AG09309 (cell line): Measurements from ENCODE around the gene LRCOL1.

Experiments
- DNase-seq: peaks from one replicate; pipeline ENCODE4 v3.0.0-alpha.2; 2010; ENCODE audit warnings: low read depth
- H3K4me3 ChIP-seq: 2 replicates; pipeline ENCODE4 v1.5.1; 2011; ENCODE audit warnings: mild to moderate bottlenecking, low read depth, low read length, moderate library complexity; ENCODE audit not compliant: control insufficient read depth
- TF ChIP-seq, protein P1 (sequence below): IDR thresholded peaks from 2 replicates; pipeline ENCODE4 v1.5.1; 2011; ENCODE audit warnings: mild to moderate bottlenecking, low read depth, low read length, inconsistent platforms; ENCODE audit not compliant: insufficient read depth, control insufficient read depth; ENCODE audit errors: missing control alignments

Gene LRCOL1

DNA sequence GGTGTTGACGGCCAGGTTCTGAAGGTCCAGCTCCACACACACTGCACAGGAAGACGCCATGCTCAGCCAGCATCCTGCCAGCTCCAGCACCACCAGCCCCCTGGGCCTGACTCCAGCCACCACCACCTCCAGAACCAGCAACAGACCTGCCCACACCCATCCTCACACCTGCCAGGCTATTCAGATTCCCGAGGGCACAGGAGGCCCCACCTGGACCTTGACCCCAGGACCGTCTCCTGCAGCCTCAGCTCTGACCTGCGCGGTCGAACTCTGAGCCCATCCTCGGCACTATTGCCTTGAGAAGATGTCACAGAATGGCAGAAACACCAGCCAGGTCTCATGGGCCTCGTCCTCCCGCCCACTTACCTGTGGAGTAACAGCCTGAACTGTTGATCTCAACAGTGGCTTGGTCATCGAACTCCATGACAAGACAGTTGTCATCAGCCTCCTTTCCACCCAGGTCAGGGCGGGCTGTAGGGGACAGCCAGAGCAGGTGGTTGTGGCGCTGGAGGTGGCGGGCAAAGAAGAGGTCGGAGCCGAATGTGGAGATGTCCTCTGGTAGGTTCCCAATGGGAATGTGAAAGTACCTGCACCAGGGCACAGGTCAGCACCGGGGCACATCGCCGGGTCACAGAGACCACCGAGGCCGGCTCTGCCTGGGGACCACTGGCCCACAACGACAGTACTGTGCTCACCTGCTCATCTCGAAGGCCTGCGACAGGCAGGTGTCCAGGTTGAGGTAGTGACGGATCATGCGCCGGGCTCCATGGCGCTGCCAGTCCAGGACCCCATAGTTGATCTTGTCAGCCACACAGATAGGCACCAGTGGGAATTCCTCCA, 31.6 kb upstream of the LRCOL1 start:
- no peak overlapping the region for H3K4me3 ChIP-seq
- DNase-seq: no peak
- TF ChIP-seq, protein P1, sequence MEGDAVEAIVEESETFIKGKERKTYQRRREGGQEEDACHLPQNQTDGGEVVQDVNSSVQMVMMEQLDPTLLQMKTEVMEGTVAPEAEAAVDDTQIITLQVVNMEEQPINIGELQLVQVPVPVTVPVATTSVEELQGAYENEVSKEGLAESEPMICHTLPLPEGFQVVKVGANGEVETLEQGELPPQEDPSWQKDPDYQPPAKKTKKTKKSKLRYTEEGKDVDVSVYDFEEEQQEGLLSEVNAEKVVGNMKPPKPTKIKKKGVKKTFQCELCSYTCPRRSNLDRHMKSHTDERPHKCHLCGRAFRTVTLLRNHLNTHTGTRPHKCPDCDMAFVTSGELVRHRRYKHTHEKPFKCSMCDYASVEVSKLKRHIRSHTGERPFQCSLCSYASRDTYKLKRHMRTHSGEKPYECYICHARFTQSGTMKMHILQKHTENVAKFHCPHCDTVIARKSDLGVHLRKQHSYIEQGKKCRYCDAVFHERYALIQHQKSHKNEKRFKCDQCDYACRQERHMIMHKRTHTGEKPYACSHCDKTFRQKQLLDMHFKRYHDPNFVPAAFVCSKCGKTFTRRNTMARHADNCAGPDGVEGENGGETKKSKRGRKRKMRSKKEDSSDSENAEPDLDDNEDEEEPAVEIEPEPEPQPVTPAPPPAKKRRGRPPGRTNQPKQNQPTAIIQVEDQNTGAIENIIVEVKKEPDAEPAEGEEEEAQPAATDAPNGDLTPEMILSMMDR: no peak

DNA sequence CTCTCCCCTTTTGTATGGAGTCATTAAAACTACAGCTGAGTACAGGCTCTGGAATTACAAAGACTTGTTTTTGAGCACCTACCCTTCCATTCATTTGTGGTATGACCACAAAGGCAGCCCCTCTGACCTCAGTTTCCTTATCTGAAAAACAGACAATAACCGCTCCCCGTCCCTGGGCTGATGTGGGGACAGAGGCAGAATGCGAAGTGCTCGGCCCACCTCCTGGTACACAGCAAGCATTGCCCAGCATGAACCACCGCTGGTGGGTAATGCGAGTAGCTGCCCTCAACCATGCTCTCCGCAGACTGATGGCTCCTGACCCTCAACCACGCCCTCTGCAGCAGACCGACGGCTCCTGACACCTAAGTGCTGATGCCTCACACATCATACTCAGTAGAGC, 30.6 kb upstream of the LRCOL1 start:
- DNase-seq: no peak
- no peak overlapping the region for H3K4me3 ChIP-seq
- TF ChIP-seq, protein P1: no peak

DNA sequence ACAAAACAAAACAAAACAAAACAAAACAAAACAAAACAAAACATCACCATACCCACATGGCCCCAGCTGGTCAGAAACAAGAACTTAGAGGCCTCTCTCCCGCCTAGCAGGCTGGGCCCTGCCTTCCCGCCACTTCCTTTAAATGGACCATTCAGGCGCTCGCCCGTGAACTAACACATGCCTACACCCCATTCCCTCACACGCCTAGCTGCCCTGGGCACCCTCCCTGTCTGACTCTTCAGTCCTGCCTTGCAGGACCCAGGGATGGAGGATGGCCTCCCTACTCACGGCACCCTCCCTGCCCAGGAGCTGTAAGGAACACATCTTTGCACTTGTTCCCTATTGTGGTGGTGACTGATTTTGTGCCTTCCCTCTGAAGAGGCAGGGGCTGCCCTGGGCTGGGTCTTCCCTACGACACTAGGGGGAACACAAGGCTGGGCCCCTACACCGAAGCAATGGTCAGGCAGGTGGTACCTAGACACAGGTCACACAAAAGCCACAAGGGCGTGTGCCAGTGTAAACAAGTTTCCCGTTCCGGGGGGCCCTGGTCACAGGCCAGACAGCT, 29.7 kb upstream of the LRCOL1 start:
- TF ChIP-seq, protein P1: no peak
- no peak overlapping the region for H3K4me3 ChIP-seq
- DNase-seq: no peak

DNA sequence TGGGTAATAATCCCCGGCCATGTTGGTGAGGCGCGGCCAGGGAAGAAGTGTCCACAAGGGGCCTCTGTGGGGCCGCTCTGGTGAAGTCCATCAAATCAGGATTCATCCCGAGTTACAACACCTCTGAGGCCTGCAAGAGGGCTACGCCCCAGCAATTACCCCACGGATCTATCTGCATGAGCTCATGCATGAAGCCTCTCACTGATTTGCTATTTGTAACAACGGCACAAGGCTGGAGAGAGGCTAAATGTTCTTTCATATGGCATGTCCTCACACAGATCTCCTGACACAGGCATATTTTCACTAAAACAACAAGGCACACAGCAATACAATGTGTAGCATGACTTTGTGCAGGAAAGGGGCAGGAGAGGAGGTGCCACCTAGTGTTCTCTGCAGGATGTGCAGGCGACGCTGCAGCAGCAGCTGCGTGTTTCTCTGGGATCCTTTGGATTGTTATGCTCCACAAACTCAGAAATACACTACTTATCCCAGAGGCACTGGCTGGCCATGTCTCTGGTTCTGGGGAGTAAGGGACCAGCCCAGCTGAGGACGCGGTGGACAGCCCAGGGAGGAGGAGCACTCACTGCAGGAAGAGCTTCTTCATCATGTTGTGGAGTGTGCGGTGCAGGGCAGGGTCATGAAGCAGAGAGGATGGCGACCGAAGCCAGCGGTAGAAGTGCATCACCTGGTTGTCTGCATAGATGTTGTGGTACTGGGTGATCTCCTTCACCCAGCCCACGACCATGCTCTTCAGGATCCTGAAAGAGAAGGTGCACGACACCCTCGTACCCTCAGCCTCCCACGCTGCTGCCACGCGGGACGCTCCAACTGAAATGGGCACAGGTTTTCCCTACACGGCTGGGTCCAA, 28.4 kb upstream of the LRCOL1 start:
- TF ChIP-seq, protein P1: peak; percentile 88
- DNase-seq: peak; percentile 28
- H3K4me3 ChIP-seq: no peak overlapping the region

DNA sequence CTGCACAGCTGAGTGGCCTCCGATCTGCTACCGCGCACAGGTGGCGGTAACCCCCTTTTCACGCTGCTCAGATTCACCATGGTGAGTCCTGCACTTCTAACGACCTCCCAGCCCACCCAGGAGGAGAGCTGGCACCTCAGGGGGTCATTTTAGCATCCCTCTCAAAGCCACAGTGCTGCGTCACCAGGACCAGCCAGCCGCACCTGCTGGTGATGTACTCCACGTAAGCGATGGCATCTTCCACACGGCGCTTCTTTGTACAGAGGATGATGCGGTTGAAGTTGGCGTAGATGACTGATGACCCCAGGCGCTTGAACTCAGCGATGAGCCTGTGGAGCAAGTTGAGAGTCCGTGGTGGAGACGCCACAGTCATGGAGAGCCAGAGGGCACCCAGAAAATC, 27.4 kb upstream of the LRCOL1 start:
- H3K4me3 ChIP-seq: no peak overlapping the region
- TF ChIP-seq, protein P1: no peak
- DNase-seq: no peak

DNA sequence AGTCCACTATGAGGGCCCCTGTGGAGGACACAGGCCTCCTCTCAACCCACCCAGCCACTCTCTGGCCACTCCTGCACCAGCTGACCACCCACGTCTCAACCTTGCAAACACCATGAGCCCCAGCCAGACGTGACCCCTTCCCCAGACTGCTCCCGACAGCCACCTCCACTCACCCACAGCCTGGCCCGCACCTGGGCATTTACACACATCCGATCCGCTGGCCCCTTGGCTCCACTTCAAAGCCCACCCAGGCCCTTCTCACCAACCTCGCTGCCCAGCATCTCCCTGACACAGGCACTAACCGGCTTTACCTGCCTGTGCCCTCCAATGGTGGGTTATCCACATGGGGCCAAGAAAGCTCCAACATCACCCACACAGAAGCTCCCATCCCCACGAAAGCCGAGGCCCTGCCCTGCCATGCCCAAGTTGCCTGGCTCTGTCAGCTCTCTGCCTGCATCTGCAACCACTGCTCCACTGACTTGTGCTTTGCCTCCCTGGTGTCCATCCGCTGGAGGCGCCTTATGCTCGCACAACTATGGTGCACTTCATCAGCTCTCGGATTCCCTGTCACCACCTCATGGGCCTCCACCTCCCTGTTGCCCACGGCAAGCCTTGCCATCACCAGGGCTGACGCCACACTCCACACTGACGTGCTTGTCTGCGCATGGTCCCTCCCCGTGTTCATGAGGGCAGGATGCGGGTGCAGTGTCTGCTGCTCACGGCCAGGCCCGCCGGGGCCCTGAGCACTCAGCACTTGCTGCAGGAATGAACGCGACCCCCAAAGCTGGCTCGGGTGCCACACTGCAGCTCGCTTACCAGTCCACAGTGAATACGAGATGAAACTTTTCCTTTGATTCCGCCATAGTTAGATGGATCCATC, 24.9 kb upstream of the LRCOL1 start:
- H3K4me3 ChIP-seq: no peak overlapping the region
- no peak for DNase-seq
- TF ChIP-seq, protein P1: no peak
